Measurements from ENCODE around the gene B3GNT2.
"Not testable (repeated sequence)": the region's sequence is repeated elsewhere in the genome, so short reads cannot be mapped to it uniquely, and the experiment has no call there.

B3GNT2 gene

DNA sequence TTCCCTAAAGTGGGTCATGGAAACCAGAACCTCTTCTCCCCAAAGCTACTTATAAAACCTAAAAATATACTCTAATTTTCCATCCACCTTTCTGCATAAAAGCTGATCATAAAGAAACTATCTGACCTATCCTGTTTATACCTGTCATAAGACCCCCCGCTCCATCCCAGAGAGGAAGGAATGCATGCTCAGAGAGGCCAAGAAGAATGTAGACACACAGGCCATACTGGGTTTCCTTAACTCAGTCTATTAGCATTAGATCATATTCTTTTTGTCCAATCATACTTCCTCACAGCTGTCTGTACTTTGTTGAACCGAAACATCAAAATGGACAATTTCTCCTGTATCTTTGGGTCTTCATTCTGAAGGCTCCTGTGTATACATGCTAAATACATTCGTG lies 52.3 kb downstream of the B3GNT2 start:
- no peak for DNase-seq

DNA sequence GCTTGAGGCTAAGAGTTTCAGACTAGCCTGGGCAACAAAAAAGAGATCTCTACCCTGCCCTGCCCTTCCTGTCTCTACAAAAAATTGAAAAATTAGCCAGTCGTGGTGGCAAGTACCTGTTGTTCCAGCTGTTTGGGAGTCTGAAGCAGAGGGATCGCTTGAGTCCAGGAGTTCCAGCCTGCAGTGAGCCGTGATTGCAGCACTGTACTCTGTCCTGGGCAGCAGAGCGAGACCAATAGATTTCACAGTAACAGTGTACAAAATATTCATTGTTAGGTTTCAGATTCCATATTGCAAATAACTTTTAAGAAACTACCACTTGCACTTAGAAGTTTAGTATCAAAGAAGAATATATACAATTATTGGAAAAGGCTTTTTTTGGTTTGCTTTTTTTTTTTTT lies 54.3 kb downstream of the B3GNT2 start:
- no peak for DNase-seq

DNA sequence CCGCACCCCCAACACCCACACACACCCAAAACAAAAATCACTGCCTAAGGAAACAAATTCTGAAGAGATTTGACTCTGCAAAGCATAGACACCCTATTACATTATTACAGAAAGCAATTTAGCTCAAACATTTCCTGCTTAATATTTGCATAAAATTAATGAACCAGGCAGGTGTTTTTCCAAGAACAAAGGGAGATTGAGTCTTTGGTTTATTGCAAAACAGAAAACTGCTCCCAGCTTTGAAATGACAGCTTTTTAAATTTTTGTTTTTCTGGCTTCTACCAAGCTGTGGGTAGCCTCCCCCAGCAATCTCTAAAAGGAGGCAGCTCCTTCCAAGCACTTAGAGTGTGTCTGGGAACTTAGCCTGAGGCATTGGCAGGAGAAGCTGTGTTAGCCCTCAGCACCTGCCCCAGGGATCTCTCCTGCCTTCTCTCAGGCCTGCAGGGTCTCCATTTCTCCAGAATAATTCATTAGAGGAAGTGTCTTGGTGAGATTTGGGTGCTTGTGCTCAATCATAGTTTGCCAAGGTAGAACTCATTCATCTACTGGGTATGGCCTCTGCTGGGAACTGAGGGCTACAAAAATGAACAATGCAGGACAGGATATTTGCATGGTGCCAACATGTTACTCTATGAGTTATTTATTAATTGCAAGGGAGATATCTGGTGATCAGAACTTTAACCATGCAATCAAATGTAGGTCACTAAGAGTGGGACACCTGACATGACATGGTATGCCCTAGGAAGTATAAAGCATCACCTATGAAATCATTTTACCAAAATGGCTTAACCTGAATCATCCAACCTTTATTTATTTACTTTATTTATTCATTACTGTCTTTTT lies 58.7 kb downstream of the B3GNT2 start:
- DNase-seq: no peak

DNA sequence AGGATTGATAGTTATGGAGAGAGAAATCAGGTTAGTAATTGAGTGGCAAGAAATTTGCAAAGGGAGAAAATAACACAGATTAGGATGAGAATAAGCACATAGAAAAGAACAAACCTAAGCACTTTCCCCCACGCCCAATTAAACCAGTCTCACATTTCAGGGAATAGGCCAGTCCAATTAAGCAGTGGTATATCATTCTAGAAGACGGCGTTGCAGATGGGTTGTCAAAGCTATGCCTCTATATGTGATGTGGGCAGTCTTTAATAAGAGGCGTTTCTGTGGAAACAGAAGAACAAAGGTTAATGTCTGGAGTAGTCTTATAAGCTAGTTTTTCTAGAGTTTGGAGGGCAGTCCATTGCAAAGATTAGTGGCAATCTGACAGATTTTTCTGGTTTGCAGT lies 61.6 kb downstream of the B3GNT2 start:
- no peak for DNase-seq

DNA sequence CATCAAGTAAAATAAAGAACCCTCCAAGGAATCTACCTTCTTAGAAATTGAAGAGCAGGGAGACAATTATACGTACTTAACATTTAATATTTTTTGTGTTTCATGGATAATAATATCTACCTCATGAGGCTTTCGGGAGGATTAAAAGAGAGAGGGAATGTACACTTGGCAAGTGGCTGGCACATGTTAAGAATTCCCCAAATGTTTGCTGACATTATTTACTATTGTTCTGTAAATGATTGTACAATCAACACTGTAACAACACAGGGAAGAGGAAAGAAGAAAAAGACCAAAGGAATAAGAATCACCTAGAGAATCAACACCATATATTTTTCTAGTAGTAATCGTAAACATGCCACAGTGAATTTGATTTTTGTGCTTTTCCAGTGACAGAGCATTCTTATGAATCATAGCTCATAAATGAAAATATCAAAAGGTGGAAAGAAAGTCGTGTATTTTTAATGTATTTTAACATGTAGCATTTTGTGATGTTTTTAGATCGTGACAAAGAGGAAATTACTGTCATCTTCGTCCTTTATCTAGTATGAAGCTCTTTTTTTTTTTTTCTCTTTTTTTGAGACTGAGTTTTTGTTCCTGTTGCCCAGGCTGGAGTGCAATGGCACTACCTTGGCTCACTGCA lies 67.3 kb downstream of the B3GNT2 start:
- no peak for DNase-seq

DNA sequence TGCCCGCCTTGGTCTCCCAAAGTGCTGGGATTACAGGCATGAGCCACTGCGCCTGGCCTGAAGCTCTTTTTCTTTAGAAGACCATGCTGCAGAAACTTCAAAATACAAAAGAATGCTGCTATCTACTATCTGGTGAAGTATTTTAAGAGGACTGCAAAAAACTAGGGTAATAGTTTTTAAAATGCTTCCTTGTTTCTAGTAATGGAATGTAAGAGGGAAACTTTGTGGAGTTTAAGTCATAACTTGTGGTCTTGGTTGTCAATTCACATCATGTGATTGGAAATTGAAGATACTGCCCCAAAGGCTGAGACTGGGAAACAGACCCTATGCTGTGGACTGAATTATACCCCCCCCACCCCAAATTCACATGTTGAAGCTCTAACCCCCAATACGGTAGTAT lies 68.3 kb downstream of the B3GNT2 start:
- no peak for DNase-seq

DNA sequence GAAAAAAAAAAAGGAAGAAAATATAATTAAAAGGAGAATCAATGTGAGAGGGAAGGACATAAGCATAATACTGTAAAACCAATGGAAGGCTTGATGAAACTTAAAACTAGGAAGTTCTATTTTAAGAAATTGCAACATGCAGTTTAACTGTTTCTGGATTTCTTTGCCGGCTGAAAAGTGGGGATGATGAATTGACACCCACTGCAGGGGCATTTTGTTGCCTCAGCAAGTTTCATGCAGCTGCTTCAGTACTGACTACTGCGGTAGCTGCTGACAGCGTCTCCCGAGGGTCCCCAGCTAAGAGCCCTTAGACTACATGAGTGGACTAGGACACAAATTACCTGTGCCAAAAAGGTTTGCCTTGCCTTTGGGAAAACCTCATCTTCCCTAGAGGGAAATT lies 69.2 kb downstream of the B3GNT2 start:
- DNase-seq: no peak

DNA sequence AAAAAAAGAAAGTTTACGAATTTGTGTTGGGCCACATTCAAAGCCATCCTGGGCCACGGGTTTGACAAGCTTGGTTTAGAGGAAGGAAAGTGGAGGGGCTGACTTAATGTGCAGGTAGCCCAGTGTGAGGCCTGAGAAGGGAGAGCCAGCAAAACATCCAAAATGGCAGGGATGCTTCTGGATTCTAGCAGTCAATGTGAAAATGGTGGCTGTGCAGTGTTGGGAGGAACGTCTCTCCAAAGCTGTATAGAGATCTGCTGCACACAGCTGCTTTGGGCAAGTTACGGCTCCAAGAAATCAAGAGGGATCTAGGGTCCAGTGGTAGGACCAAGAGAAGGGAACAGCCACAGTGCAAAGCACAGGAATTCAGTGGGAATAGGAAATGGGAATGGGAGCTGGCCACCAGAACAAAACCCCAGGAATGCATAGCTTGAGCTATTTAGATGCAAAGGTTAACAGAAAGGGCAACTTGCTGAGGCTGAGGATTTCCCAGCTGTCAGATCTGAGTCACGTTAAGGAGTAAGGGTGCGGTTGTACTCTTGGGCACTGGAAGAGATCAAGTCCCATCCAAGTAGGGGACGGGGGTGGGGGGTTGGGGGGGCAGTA lies 70.6 kb downstream of the B3GNT2 start:
- no peak for DNase-seq

DNA sequence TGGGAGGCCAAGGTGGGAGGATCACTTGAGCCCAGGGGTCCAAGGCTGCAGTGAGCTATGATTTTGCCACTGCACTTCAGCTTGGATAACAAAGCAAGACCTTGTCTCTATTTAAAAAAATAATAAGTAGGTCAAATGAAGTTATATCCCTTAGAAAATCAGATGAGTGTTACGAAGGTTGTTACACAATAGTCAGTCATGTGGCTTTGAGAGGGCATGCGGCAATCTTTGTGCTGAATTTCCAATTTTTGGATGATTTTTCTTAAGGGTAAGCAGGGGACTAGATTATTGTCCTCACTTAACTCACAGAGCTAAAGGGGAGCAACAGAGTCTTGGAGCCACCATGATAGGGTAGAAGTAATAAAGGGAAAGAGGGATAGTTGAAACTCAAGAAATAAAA lies 71.8 kb downstream of the B3GNT2 start:
- no peak for DNase-seq

DNA sequence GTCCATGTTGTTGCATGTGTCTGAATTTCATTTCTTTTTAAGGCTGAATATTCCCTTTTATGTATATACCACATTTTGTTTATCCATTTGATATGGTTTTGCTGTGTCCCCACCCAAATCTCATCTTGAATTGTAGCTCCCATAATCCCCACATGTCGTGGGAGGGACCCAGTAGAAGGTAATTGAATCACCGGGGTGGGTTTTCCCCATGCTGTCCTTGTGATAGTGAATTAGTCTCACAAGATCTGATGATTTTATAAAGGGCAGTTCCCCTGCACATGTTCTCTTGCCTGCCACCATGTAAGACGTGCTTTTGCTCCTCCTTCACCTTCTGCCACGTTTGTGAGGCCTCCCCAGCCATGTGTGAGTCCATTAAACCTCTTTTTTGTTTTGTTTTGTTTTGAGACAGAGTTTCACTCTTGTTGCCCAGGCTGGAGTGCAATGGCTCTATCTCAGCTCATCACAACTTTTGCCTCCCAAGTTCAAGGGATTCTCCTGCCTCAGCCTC lies 72.8 kb downstream of the B3GNT2 start:
- DNase-seq: not testable (repeated sequence)

DNA sequence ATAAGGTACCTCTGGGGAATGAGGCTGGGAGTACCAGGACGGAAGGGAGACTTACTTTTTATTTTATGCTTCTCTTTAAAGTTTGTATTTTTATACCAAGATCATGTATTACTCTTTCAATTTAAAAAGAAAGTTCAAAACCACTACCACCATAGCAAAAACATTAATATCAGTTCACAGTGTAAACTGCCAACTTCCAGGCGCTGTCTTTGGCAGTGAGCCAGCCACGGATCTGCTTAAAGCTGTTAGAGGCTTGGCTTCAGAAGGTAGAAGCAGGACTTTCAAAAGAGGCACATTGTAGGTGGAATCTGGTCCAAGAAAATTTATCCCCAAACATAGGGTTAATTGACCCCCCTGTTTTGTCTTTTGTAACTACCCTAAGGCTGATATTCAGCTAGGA lies 74.8 kb downstream of the B3GNT2 start:
- DNase-seq: no peak

Data from CD4-positive, alpha-beta T cell treated with Interleukin-4 for 4 hours (primary cell).